GM18951 (cell line): ENCODE measurements around the gene SSTR5.

Experiments
- POLR2A ChIP-seq: IDR thresholded peaks from 4 replicates; pipeline ENCODE4 v1.6.1; 2011; ENCODE audit warnings: mild to moderate bottlenecking; ENCODE audit not compliant: insufficient read length, insufficient read depth; ENCODE audit errors: extremely low read depth
- in situ Hi-C: fragments of 300-500 bp; cut with MboI; formaldehyde crosslinking; loops from one replicate; pipeline ENCODE4 v1.12.0; 2022; ENCODE audit warnings: low sequenced_read_pairs, mixed read lengths, inconsistent platforms; ENCODE audit not compliant: unreplicated experiment

The SSTR5 gene

DNA sequence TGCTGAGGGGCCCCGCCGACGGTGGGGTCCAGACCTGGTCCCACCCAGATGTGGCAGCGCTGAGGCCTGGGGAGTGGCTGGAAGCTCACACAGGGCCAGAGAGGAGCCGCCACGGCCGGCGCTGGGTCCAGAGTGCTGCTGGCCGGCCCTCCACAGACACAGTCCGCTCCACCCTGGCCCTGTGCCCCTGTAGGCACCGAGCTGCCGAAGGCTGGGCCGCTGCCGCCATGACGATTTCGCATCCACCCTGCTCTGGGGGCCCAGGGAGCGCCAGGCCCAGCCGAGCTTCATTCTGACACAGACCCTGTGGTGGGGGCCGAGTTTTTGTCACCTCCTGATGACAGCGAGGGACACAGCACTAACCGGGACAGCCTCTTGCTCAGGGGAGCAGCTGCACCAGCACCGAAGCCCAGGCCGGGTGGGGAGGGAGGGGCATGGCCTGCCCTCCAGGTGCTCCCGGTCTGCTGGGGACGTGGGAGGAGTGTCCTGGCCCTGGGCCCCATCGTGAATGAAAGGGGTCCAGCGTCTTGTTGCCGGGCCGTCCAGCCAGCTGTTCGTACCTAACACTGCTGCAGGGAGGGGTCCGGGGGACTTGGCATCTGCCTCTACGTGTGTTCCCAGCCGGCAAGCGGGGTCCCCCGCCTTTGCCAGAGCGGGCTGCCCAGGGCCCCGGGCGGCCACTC lies 27.1 kb upstream of the SSTR5 start:
- no peak for TF ChIP-seq POLR2A
- in situ Hi-C loops: no loop called here

DNA sequence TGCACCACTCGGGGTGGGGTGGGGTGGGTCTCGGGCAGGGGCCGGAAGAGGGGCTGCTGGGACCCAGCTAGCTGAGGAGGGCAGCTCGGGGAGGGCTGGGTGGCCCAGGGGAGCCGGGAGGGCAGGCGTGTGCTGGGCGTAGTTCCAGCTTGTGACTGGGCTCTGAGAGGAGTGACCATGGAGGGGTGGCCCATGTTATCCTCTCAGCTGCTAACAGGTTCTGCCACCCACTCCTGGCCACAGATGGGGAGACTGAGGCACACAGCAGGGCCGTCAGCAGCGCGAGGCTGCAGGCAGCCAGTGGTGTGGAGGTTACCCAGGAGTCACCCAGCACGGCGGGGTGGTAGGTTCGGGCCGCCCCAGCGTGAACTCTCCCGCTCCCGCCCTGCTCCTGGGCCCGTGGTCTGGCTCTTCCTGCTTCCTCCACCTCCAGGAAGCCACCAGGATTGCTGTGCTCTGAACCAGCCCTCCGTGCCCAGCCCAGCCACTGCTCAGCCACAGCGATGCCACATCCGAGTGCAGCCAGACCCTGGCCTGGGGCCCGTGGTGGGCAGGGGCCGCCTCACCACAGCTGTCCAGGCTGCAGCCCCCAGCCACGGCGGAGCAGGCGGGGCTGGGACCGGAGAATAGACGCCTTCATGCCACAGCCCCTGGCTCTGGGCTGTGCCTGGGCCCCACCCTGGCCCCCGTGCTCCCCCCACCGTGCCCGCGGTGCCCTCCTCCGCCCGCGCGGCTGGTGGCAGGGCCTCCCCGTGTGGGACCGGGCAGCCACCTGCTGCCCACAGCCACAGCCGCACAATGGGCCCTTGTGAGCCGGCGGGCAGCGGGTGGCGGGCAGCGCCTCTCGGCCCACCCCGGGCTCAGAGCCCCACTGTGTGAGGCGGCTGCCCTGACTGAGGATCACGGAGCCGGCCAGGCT lies 26.3 kb upstream of the SSTR5 start:
- in situ Hi-C loops: no loop called here
- no peak for TF ChIP-seq POLR2A

DNA sequence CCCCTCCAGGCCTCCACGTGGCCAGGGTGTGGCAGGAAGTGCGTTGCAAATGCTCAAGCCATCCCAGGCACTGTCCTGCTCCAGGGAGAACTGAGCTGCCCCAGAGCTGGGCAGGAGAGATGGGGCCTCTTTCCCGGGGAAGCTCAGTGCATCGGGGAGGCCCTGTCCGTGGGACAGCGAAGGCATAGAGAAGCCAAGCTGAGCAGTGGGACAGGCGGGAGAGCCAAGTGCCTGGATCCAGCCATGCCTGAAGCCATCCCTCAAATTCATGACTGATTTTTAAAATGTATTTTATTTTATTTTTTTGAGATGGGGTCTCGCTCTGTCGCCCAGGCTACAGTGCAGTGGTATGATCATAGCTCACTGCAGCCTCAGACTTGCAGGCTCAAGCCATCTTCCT lies 25.4 kb upstream of the SSTR5 start:
- in situ Hi-C loops: no loop called here
- no peak for TF ChIP-seq POLR2A

DNA sequence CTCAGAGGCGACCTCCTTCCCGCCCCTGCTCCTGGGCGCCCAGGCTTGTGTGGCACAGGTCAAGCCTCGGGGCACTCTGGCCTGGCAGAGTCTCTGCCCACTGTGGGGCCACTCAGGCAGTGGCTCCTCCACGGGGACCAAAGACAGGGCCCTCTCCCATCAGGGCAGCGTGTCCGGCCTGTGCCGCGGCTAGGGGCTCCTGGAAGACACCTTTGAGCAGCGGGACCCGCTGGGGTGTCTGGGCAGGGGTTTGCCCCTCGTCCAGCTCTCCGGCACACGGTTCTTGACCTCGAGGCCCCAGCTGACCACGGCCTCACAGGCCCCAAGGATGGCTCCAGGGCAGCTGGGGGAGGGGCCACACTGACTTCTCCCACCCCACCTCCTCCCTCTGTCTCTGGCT lies 24.7 kb upstream of the SSTR5 start:
- in situ Hi-C loops: no loop called here
- no peak for TF ChIP-seq POLR2A

DNA sequence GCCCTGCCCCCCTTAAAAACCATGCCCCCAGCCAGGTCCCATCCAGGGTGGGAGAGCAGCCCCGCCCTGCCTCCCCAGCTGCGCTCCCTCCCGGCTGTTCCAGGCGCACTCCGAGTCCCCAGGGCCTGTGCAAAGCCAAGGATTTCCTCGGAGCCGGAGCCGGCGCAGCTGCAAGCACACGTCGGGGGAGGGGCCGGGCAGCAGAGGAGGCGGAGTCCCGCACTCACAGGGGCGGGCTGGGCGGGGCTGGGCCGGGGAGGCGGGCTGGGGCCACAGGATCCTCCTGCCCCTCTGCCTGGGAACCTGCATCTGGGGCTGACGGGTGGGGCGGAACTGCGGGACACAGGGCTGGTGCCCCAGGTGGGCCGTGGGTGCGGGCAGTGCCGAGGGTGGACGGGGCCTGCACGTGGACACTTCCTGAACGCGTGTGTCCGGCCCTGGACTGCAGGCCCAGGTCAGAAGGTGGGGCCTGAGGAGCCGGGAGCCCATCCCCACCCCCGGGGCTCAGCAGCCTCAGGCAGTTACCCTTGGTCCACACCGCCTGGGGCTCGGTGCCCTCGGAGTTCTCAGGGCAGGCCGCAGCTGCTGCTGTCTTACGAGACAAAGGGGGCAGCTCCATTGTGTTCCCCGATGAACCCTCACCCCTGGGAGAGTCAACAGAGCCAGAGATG lies 24.0 kb upstream of the SSTR5 start:
- in situ Hi-C loops: no loop called here
- no peak for TF ChIP-seq POLR2A

DNA sequence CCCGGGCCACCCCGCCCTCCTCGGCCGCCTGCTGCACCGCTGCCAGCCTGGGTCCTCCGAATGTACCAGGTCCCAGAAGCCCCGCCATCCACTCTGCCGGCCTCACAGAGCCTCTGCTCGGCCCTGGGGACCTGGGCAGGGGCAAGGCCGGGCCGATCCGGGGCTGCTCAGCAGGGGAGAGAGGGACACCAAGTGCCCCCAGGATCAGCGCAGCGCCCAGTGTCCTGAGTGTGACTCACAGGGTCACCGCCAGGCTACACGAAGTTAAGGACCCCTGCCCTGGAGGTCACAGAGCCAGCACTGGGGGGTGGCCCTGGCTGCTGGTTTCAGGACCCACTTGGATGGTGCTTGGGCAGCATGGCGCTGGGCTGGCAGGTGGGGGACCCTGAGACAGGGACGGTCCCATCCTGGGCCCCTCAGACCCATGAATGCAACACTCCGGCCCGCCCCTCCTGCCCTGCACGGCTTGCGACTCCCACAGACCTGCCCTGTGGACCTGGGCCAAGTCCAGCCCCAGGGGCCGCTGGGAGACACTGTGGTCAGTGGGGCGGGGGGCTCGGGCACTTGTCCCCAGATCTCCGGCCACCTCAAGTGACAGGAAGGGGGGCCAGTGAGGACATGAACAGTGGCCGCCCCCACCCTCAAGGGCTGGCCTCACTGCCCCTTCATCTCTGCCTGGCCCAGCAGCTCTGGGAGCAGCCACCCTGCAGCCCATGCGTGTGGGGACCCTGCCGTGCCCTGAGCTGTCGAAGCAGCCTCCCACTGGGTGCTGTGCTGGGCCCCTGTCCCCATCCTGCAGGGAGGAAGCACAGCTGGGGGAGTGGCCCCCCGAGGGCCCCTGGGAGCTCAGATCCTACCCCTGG lies 23.2 kb upstream of the SSTR5 start:
- in situ Hi-C loops: no loop called here
- no peak for TF ChIP-seq POLR2A

DNA sequence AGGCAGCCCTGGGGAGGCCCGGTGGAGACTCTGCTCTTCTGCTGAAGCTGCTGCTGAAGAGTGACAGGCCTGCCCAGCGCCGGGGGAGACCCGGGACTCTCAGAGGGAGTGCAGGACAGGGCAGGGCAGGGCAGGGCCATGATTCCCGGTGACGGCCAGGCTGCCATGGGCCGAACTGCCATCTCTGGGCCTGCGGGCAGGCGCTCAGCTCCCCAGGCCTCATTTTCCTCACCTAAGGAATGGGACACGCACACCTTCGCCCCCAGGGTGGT lies 22.6 kb upstream of the SSTR5 start:
- no peak for TF ChIP-seq POLR2A
- in situ Hi-C loops: loop anchor here (25.0 kb wide), 1 partner anchor 213 kb away; no protein-coding TSS in a partner anchor

DNA sequence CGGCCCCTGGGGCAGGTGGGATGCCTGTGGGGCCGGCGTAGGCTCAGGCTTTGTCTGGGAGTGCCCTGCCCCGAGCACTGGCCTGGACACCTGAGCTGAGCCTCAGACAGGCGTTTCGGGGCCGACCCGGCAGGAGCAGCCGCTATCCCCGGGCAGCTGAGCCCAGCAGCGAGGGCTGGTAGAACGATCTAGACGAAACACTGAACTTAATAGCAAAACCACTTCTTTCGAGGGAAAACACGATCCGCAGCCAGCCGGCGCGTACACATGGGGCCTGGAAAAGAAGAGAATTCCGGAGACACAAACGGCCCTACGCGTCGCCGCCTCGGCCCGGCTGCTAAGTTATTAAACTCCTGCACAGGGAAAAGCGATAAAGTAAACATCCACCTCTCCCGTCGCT lies 22.0 kb upstream of the SSTR5 start:
- TF ChIP-seq POLR2A: no peak
- in situ Hi-C loops: loop anchor here (25.0 kb wide), 1 partner anchor 213 kb away; no protein-coding TSS in a partner anchor

DNA sequence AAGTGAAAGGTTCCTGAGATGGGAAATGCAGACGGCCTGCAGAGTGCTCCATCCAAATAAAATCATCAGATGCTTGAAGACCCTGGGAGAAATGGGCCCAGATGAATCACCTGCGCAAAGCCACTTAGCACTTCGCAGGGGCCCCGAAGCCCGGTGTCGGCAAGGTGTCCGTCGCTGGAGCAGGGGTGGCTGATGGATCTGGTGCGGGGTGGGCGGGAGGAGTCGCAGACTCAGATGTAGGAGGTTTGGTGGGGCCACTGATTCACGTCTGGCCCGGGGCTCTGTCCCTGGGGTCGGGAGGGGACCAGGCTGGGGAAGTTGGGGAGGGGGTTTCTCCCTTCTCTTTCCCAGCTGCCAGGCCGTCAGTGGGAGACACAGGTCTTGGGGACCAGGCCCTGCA lies 21.6 kb upstream of the SSTR5 start:
- in situ Hi-C loops: loop anchor here (25.0 kb wide), 1 partner anchor 214 kb away; no protein-coding TSS in a partner anchor
- no peak for TF ChIP-seq POLR2A

DNA sequence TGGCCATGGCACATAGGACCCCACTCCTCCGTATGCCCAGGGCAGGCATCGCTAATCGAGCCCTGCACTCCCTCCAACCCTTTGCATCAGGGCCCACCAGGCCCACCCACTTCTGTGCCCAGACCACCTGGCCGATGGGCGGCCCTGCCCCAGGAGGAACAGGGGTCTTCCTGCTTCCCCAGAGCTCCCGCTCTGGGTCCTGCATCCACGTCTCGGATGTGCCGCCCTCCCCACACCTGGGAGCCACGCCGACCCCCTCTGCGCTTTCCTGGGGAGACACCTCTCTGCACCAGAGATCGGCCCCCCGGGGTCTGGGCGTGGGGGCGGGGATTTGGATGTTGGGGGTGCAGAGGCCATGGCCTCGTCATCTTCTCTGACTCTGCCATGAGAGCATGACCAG lies 21.1 kb upstream of the SSTR5 start:
- in situ Hi-C loops: loop anchor here (25.0 kb wide), 1 partner anchor 214 kb away; no protein-coding TSS in a partner anchor
- TF ChIP-seq POLR2A: no peak

DNA sequence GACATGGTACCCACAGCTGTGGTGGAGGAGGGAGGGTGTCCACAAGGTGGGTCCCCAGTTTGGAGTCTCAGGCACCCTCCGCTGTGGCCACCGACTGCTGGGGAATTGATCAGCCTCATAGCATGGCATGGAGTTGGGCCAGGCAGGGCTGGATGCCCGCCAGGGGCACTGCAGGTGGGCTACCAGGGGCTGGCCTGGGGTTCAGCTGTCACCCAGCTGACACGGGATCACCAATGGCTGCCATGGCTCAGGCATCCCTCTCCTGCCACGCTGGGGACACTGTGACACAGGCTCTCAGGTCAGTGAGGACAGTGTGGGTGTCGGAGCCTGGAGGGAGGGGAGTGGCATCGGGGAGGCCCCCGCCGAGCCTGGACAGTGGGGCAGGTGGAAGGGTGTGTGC lies 19.8 kb upstream of the SSTR5 start:
- in situ Hi-C loops: loop anchor here (25.0 kb wide), 1 partner anchor 215 kb away; no protein-coding TSS in a partner anchor

DNA sequence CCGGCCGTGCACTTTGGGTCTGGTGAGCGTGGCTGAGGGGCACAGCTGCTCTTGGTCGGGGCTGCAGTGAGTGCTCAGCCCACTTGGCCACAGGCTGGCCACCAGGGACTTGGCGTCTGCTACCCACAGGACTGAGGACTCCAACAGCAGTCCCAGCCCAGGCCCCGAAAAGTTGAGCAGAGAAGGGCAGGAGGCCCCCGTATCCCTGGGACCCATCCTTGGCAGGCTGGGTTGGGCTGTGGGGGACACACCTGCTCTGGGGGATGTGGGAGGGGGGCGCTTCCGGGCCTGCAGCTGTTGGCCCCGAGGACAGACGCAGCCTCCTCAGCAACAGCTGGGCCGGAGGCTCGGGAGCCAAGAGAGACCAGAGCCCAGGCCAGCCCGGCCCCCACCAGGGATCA lies 19.4 kb upstream of the SSTR5 start:
- in situ Hi-C loops: loop anchor here (25.0 kb wide), 1 partner anchor 216 kb away; no protein-coding TSS in a partner anchor
- no peak for TF ChIP-seq POLR2A

More for the DNA sequence above, 19.8 kb upstream of the SSTR5 start:
- TF ChIP-seq POLR2A: no peak

DNA sequence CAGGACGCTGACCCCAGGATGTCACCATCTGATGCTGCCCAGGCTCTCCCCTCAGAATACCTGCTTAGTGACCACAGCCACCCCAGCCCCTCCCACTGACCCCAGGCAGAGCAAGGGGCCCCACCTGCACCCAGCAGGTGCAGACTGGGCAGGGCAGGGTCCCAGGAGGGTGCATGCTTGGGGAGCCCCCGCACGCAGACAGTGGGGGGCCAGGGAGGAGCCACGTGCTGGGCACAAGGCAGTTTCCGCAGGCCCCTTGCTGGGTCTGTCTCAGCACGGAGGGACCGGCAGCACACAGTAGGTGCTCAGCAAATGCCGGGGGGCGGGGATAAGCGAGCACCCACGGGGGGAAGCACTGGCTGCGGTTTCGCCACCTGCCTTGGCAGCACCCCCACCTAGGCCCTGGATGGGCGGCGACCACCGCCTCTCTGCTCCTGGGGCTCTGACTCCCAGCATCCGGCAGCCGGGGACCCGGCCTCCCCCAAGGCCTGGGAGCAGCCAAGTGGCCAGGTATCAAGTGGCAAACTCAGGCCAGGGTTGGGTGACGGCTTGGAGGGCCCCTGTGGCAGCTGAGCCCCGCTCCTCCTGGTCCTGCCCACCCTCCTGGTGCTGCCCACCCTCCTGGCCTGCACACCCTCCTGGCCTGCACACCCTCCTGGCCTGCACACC lies 18.7 kb upstream of the SSTR5 start:
- no peak for TF ChIP-seq POLR2A
- in situ Hi-C loops: loop anchor here (25.0 kb wide), 1 partner anchor 217 kb away; no protein-coding TSS in a partner anchor
